Endothelial cell of umbilical vein (primary cell): Measurements from ENCODE around the gene METTL21C. TPM values are rescaled to one million over a fixed set of nuclear protein-coding genes. Genes with fewer than 3 reads are reported as not detected.

ENCODE experiments used
- BruUV-seq: library from RNA; stranded (reverse); fragments of 400-500 nt; replicated peaks from 2 replicates; lab custom pipeline; 2021; lab: Mats Ljungman, UMichigan
- CTCF ChIA-PET: fragments of 300-600, 350-600 bp; sonication (Branson Sonifier 250); formaldehyde crosslinking; loops from one replicate; lab custom pipeline; 2021; ENCODE audit warnings: antibody characterized with exemption, inconsistent platforms; lab: Charles Lee
- POLR2A ChIA-PET: fragments of 300-600, 350-600 bp; sonication (Branson Sonifier 250); formaldehyde crosslinking; loops from one replicate; lab custom pipeline; 2021; ENCODE audit warnings: antibody characterized with exemption, inconsistent platforms; lab: Charles Lee
- DNase-seq: peaks from one replicate; pipeline ENCODE4 v3.0.0-alpha.2; 2011; ENCODE audit warnings: low read depth, low spot score
- FAIRE-seq: peaks from 2 replicates; lab custom pipeline; 2011; peaks lifted over from hg19 to GRCh38; lab: Jason Lieb, UNC
- H2AFZ ChIP-seq: 2 replicates; pipeline ENCODE4 v1.6.0; 2012; ENCODE audit warnings: low read depth, low read length, control low read depth, inconsistent platforms
- H3K27ac ChIP-seq: 2 replicates; pipeline ENCODE4 v1.5.1; 2011; ENCODE audit warnings: low read depth, mild to moderate bottlenecking, control low read depth, low read length, moderate library complexity; ENCODE audit not compliant: insufficient read depth
- H3K27me3 ChIP-seq, 2 experiments: 2 replicates each; pipeline versions ENCODE4 v1.6.0 to v1.6.1; 2011; ENCODE audit warnings: low read length in 2 of 2, mixed read lengths in 1 of 2; ENCODE audit not compliant: control insufficient read depth in 2 of 2, insufficient read depth in 2 of 2
- H3K36me3 ChIP-seq, 2 experiments: 2 replicates in 1 of 2; 3 replicates in 1 of 2; pipeline ENCODE4 v1.5.1; 2011; ENCODE audit warnings: low read length in 2 of 2, mild to moderate bottlenecking in 1 of 2, moderate library complexity in 1 of 2; ENCODE audit not compliant: control insufficient read depth in 2 of 2, insufficient read depth in 2 of 2; ENCODE audit errors: extremely low read depth in 1 of 2
- H3K4me1 ChIP-seq: 3 replicates; pipeline ENCODE4 v1.5.1; 2011; ENCODE audit warnings: mild to moderate bottlenecking, low read length; ENCODE audit not compliant: control insufficient read depth, insufficient read depth; ENCODE audit errors: extremely low read depth
- H3K4me2 ChIP-seq: 2 replicates; pipeline ENCODE4 v1.6.1; 2011; ENCODE audit warnings: low read length, control low read depth, mixed read lengths; ENCODE audit not compliant: insufficient read depth
- H3K4me3 ChIP-seq, 3 experiments: fragments of 200-600 bp in 1 of 3; sonication (generic), shearing (Covaris generic) in 1 of 3; replicated peaks in 1 of 3; 2 replicates each; pipeline ENCODE4 v1.5.1; 2011 to 2016; ENCODE audit warnings: control low read depth in 3 of 3, low read length in 3 of 3, mild to moderate bottlenecking in 2 of 3, inconsistent platforms in 1 of 3, low read depth in 1 of 3, moderate library complexity in 1 of 3; ENCODE audit not compliant: insufficient read depth in 1 of 3
- H3K79me2 ChIP-seq: 2 replicates; pipeline ENCODE4 v1.6.0; 2012; ENCODE audit warnings: low read length, inconsistent platforms; ENCODE audit not compliant: control insufficient read depth, insufficient read depth
- H3K9ac ChIP-seq: replicated peaks from 2 replicates; pipeline ENCODE3; 2011; ENCODE audit warnings: low read length, control low read depth; ENCODE audit not compliant: insufficient read depth; ENCODE audit errors: extremely low read depth
- H3K9me1 ChIP-seq: replicated peaks from 3 replicates; pipeline ENCODE4 v1.6.0; 2011; ENCODE audit warnings: mild to moderate bottlenecking, low read length; ENCODE audit not compliant: control insufficient read depth, insufficient read depth; ENCODE audit errors: extremely low read depth
- H3K9me3 ChIP-seq: replicated peaks from 2 replicates; pipeline ENCODE4 v1.5.1; 2012; ENCODE audit warnings: low read length, inconsistent platforms; ENCODE audit not compliant: control insufficient read depth, insufficient read depth
- H4K20me1 ChIP-seq: replicated peaks from 2 replicates; pipeline ENCODE3; 2011; ENCODE audit warnings: mild to moderate bottlenecking, low read length; ENCODE audit not compliant: control insufficient read depth, insufficient read depth; ENCODE audit errors: extremely low read depth
- EZH2 ChIP-seq: IDR thresholded peaks from 2 replicates; pipeline ENCODE4 v1.6.1; 2012; ENCODE audit warnings: borderline replicate concordance, low read depth, mild to moderate bottlenecking, moderate library complexity, low read length, inconsistent platforms; ENCODE audit not compliant: severe bottlenecking
- FOS ChIP-seq: IDR thresholded peaks from 2 replicates; pipeline ENCODE4 v1.6.1; 2011; ENCODE audit warnings: mild to moderate bottlenecking, low read length, moderate library complexity, borderline replicate concordance; ENCODE audit not compliant: insufficient read depth
- GATA2 ChIP-seq: IDR thresholded peaks from 2 replicates; pipeline ENCODE4 v1.7.0; 2011; ENCODE audit warnings: low read depth, mild to moderate bottlenecking, moderate library complexity, mixed read lengths, low read length; ENCODE audit not compliant: insufficient read length, insufficient read depth
- JUN ChIP-seq: IDR thresholded peaks from 2 replicates; pipeline ENCODE4 v1.6.1; 2011; ENCODE audit warnings: borderline replicate concordance, low read depth; ENCODE audit not compliant: insufficient read length, insufficient read depth
- MAX ChIP-seq: IDR thresholded peaks from 2 replicates; pipeline ENCODE4 v1.6.1; 2011; ENCODE audit not compliant: insufficient read depth, insufficient read length
- MYC ChIP-seq: IDR thresholded peaks from one replicate; pipeline ENCODE4 v1.6.1; 2011; ENCODE audit warnings: mild to moderate bottlenecking, low read depth, low read length
- POLR2A ChIP-seq: IDR thresholded peaks from 2 replicates; pipeline ENCODE4 v1.6.1; 2012; ENCODE audit warnings: low read depth, mild to moderate bottlenecking, control low read depth, low read length
- POLR2AphosphoS5 ChIP-seq: IDR thresholded peaks from 2 replicates; pipeline ENCODE4 v1.6.1; 2012; ENCODE audit warnings: low read depth, mild to moderate bottlenecking, control low read depth, low read length, moderate library complexity; ENCODE audit not compliant: insufficient read depth
- dilution Hi-C: fragments of 300-500 bp; cut with MboI; formaldehyde crosslinking; loops from one replicate; pipeline ENCODE4 v1.15.0; 2019; ENCODE audit warnings: low sequenced_read_pairs; ENCODE audit not compliant: extremely low pct_ligation_motif_present
- intact Hi-C: fragments of 100-400 bp; cut with micrococcal nuclease; formaldehyde crosslinking; loops from one replicate; pipeline ENCODE4 v1.10.0; 2022
- polyA plus RNA-seq, 4 experiments: library from polyadenylated mRNA; depleted of rRNA in 3 of 4; stranded (reverse) in 3 of 4; unstranded in 1 of 4; fragments of >200 nt; gene quantifications; 2 replicates each; pipeline versions ENCODE4 v1.2.1 to v1.2.3, GENCODE V29; 2011 to 2012; ENCODE audit warnings: missing spikeins in 1 of 4
- total RNA-seq: library from RNA; stranded (reverse); gene quantifications from 2 replicates; pipeline ENCODE4 v1.2.3, GENCODE V29; 2021
- TF ChIP-seq, protein P1 (sequence below), 2 donors: IDR thresholded peaks; 1 replicate in 1 of 2; 2 replicates in 1 of 2; pipeline ENCODE4 v1.5.1; 2011; ENCODE audit warnings: low read length in 2 of 2, mild to moderate bottlenecking in 2 of 2, moderate library complexity in 2 of 2, control low read depth in 1 of 2, inconsistent platforms in 1 of 2, low read depth in 1 of 2; ENCODE audit not compliant: insufficient read depth in 1 of 2; ENCODE audit errors: extremely low read depth in 1 of 2

METTL21C gene
- total and polyA plus RNA-seq, 2 donors (not counting 3 experiments of a cell fraction or from before 2014, with no cell fraction given) = not detected

DNA sequence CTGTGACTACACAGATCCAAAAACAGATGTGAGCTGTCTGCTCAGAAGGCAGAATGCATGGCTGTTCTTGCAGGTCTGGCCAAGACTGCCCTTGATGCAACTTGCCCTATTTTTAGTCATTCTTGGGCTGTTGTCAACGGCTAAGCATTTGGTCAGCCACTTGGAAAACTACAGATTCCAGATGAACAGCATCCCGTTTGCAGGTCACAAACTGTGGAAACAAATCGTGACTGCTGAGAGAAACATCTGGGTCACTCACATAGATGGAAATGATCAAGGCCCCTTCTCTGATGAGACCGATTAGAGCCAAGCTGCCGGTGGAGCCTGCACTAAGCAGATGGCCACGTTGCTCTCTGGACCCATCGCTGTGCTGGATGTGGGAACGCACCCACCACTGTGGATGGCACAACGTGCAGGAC lies 15.4 kb upstream of the METTL21C start:
- dilution Hi-C loops (no loop called here), intact Hi-C loops (no loop called here)
- no peaks in the 10 kb centered on the region for H3K36me3 ChIP-seq
- H3K27ac ChIP-seq = no peak overlapping the region
- TF ChIP-seq, protein P1, sequence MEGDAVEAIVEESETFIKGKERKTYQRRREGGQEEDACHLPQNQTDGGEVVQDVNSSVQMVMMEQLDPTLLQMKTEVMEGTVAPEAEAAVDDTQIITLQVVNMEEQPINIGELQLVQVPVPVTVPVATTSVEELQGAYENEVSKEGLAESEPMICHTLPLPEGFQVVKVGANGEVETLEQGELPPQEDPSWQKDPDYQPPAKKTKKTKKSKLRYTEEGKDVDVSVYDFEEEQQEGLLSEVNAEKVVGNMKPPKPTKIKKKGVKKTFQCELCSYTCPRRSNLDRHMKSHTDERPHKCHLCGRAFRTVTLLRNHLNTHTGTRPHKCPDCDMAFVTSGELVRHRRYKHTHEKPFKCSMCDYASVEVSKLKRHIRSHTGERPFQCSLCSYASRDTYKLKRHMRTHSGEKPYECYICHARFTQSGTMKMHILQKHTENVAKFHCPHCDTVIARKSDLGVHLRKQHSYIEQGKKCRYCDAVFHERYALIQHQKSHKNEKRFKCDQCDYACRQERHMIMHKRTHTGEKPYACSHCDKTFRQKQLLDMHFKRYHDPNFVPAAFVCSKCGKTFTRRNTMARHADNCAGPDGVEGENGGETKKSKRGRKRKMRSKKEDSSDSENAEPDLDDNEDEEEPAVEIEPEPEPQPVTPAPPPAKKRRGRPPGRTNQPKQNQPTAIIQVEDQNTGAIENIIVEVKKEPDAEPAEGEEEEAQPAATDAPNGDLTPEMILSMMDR (IDR thresholded peaks at IDR 0.05; ENCODE audit: extremely low read depth in 1 of 2, insufficient read depth in 1 of 2, low read depth in 1 of 2, low read length in 2 of 2) = no peak
- TF ChIP-seq FOS = no peak
- no peak for TF ChIP-seq MYC
- TF ChIP-seq GATA2 = no peak
- no peak for TF ChIP-seq EZH2
- no peak for TF ChIP-seq MAX
- no peak for TF ChIP-seq JUN
- no peak for TF ChIP-seq POLR2A
- TF ChIP-seq POLR2AphosphoS5 = no peak
- FAIRE-seq (no peak), DNase-seq (no peak)
- no peaks in the 10 kb centered on the region for H3K9me3 ChIP-seq
- POLR2A ChIA-PET = no interaction called here
- CTCF ChIA-PET = interaction anchor here (1.5 to 2.3 kb wide), 2 partner anchors 12 to 14 kb away, joined by 4 to 12 read pairs; no protein-coding TSS in a partner anchor
- H3K4me1 ChIP-seq = peaks cover 24% of the 10 kb centered on the region
- H3K9ac ChIP-seq = no peak overlapping the region
- H2AFZ ChIP-seq = no peak overlapping the region
- H3K27me3 ChIP-seq = no peaks in the 10 kb centered on the region
- H3K4me2 ChIP-seq = no peak overlapping the region
- BruUV-seq = no TSS peak
- H3K79me2 ChIP-seq = no peaks in the 10 kb centered on the region
- H3K9me1 ChIP-seq = no peaks in the 10 kb centered on the region
- H4K20me1 ChIP-seq = no peaks in the 10 kb centered on the region
- H3K4me3 ChIP-seq = no peak overlapping the region
